Dermis blood vessel endothelial cell (primary cell): Measurements from ENCODE around the gene FMN2. TPM values are rescaled to one million over a fixed set of nuclear protein-coding genes. Genes with fewer than 3 reads are reported as not detected.

Experiments used
- DNase-seq: peaks from one replicate; pipeline ENCODE4 v3.0.0; 2010
- total RNA-seq: library from RNA; depleted of rRNA; stranded (reverse); fragments of >200 nt; gene quantifications from 2 replicates; pipeline ENCODE4 v1.2.3, GENCODE V29; 2014

FMN2 gene
- total RNA-seq, 1 donor from 2014 or later: 1.5 TPM

GRCh38 chr1:240099329-240099728 lies 7.6 kb downstream of the FMN2 start:
- DNase-seq: no peak

- no peak for DNase-seq
These were observed 8.1 kb downstream of the FMN2 start for GRCh38 chr1:240099748-240100147.

GRCh38 chr1:240100371-240100934 lies 8.8 kb downstream of the FMN2 start:
- no peak for DNase-seq

- DNase-seq: no peak
These were observed 9.6 kb downstream of the FMN2 start for GRCh38 chr1:240101306-240101705.

GRCh38 chr1:240101737-240102136 lies 10.1 kb downstream of the FMN2 start:
- no peak for DNase-seq

- DNase-seq: no peak
These were observed 13.0 kb downstream of the FMN2 start for GRCh38 chr1:240104672-240105071.

- no peak for DNase-seq
These were observed 15.5 kb downstream of the FMN2 start for GRCh38 chr1:240107058-240107684.

- no peak for DNase-seq
These were observed 17.4 kb downstream of the FMN2 start for GRCh38 chr1:240109130-240109529.

GRCh38 chr1:240109920-240110636 lies 18.4 kb downstream of the FMN2 start:
- DNase-seq: no peak

- no peak for DNase-seq
These were observed 19.9 kb downstream of the FMN2 start for GRCh38 chr1:240111558-240111957.

- DNase-seq: no peak
These were observed 22.5 kb downstream of the FMN2 start for GRCh38 chr1:240114222-240114621.

GRCh38 chr1:240115831-240116230 lies 24.1 kb downstream of the FMN2 start:
- DNase-seq: no peak

- no peak for DNase-seq
These were observed 25.4 kb downstream of the FMN2 start for GRCh38 chr1:240116831-240117769.

GRCh38 chr1:240117930-240118329 lies 26.2 kb downstream of the FMN2 start:
- no peak for DNase-seq

- DNase-seq: no peak
These were observed 31.2 kb downstream of the FMN2 start for GRCh38 chr1:240122639-240123613.

- no peak for DNase-seq
These were observed 35.1 kb downstream of the FMN2 start for GRCh38 chr1:240126821-240127220.

GRCh38 chr1:240128366-240128765 lies 36.7 kb downstream of the FMN2 start:
- no peak for DNase-seq

GRCh38 chr1:240134113-240134512 lies 42.4 kb downstream of the FMN2 start:
- no peak for DNase-seq

- DNase-seq: no peak
These were observed 42.9 kb downstream of the FMN2 start for GRCh38 chr1:240134596-240134995.

GRCh38 chr1:240136402-240136801 lies 44.7 kb downstream of the FMN2 start:
- no peak for DNase-seq

GRCh38 chr1:240138867-240139266 lies 47.2 kb downstream of the FMN2 start:
- DNase-seq: no peak

- DNase-seq: no peak
These were observed 47.8 kb downstream of the FMN2 start for GRCh38 chr1:240139511-240139910.
